ENCODE results near the gene LRCH4. TPM values are rescaled to one million over a fixed set of nuclear protein-coding genes. Genes with fewer than 3 reads are reported as not detected.

LRCH4 gene
- total and polyA plus RNA-seq, 4 donors, result 38.1 to 109 (median 92.2) TPM

- no peak overlapping the region for H3K9ac ChIP-seq (ENCODE audit: insufficient read depth in 1 of 2, low read length in 2 of 2)
- ATAC-seq (ENCODE audit: insufficient read depth, low FRiP score), result no peak
- H3K9me3 ChIP-seq (ENCODE audit: control insufficient read depth in 4 of 4, insufficient read depth in 3 of 4, low read length in 3 of 4), result no peaks in the 10 kb centered on the region
- H3K36me3 ChIP-seq (ENCODE audit: control insufficient read depth in 4 of 4, insufficient read depth in 4 of 4, low read length in 4 of 4), result peaks cover 0 to 59% (median 18%) of the 10 kb centered on the region in 4 donors
- H3K4me3 ChIP-seq, result no peak overlapping the region
- no peak for DNase-seq
- peaks cover 0 to 19% (median 12%) of the 10 kb centered on the region in 5 donors for H3K4me1 ChIP-seq (ENCODE audit: control insufficient read depth in 5 of 5, insufficient read depth in 5 of 5, low read length in 5 of 5)
- H3K27ac ChIP-seq (ENCODE audit: low read depth in 1 of 2, low read length in 1 of 2), result no peak overlapping the region
- TF ChIP-seq, protein P1, sequence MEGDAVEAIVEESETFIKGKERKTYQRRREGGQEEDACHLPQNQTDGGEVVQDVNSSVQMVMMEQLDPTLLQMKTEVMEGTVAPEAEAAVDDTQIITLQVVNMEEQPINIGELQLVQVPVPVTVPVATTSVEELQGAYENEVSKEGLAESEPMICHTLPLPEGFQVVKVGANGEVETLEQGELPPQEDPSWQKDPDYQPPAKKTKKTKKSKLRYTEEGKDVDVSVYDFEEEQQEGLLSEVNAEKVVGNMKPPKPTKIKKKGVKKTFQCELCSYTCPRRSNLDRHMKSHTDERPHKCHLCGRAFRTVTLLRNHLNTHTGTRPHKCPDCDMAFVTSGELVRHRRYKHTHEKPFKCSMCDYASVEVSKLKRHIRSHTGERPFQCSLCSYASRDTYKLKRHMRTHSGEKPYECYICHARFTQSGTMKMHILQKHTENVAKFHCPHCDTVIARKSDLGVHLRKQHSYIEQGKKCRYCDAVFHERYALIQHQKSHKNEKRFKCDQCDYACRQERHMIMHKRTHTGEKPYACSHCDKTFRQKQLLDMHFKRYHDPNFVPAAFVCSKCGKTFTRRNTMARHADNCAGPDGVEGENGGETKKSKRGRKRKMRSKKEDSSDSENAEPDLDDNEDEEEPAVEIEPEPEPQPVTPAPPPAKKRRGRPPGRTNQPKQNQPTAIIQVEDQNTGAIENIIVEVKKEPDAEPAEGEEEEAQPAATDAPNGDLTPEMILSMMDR (IDR thresholded peaks at IDR 0.05; ENCODE audit: control extremely low read depth, extremely low read depth), result no peak
- H3K27me3 ChIP-seq (ENCODE audit: control insufficient read depth in 3 of 3, insufficient read depth in 3 of 3, low read length in 2 of 3), result no peaks in the 10 kb centered on the region
- 94 to 95% methylated on average over 28 to 30 of the region's 30 CpGs for WGBS, 2 donors
Observed at GRCh38 chr7:100572949-100573675, 12.8 kb downstream of the LRCH4 start.

DNA sequence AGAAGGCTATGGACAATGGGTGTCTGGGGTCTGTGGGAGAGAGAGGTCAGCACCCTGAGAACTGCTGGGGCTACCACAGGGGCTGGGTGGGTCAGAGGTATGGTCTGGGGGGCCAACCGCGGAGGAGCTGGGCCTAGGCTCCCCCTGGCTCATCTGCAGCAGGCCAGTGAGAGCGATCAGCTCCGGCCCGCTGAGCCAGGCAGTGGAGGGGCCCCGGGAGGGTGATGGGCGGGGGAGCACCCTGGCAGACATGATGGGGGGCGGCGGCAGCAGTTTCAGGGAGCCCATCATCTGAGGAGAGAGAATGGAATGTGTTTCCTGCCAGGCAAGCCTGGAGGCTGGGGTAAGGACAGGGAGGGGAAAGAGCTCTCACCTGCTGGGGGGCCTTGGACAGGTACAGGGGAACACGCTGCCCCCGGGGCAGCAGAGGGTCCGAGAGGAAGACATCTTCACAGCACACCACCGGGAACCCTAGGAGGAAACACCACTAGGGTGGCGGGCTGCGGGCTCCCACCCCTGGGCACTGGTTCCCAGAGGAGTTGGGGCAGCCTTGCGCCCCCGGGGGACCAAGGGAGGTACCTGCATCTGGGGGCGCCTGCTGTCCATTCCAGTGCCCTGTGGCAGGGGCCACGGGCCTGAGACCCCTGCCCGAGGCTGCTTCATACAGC is 13.5 kb downstream of the LRCH4 start:
- TF ChIP-seq, protein P1 (IDR thresholded peaks at IDR 0.05; ENCODE audit: control extremely low read depth, extremely low read depth), result no peak
- Histone ChIP-seq H3K4me3 (no peak overlapping the region), H3K4me1 (ENCODE audit: control insufficient read depth in 5 of 5, insufficient read depth in 5 of 5, low read length in 5 of 5) (peaks cover 0 to 19% (median 12%) of the 10 kb centered on the region in 5 donors), H3K9me3 (ENCODE audit: control insufficient read depth in 4 of 4, insufficient read depth in 3 of 4, low read length in 3 of 4) (no peaks in the 10 kb centered on the region), H3K9ac (ENCODE audit: insufficient read depth in 1 of 2, low read length in 2 of 2) (no peak overlapping the region), H3K36me3 (ENCODE audit: control insufficient read depth in 4 of 4, insufficient read depth in 4 of 4, low read length in 4 of 4) (peaks cover 0 to 52% (median 15%) of the 10 kb centered on the region in 4 donors), H3K27me3 (ENCODE audit: control insufficient read depth in 3 of 3, insufficient read depth in 3 of 3, low read length in 2 of 3) (no peaks in the 10 kb centered on the region), H3K27ac (ENCODE audit: low read depth in 1 of 2, low read length in 1 of 2) (no peak overlapping the region)
- ATAC-seq (ENCODE audit: insufficient read depth, low FRiP score) (no peak), DNase-seq (peak in 1 of 3 donors; percentile 32)
- WGBS, 2 donors, result 87 to 89% methylated on average over 20 of the region's 20 CpGs

- ATAC-seq (ENCODE audit: insufficient read depth, low FRiP score), result no peak
- H3K36me3 ChIP-seq (ENCODE audit: control insufficient read depth in 4 of 4, insufficient read depth in 4 of 4, low read length in 4 of 4), result peaks cover 0 to 45% (median 13%) of the 10 kb centered on the region in 4 donors
- peak in 1 of 3 donors; percentile 32 for DNase-seq
Observed at GRCh38 chr7:100571829-100572116, 14.2 kb downstream of the LRCH4 start.

More at GRCh38 chr7:100571829-100572116, 14.2 kb downstream of the LRCH4 start:
- TF ChIP-seq, protein P1 (IDR thresholded peaks at IDR 0.05; ENCODE audit: control extremely low read depth, extremely low read depth), result no peak
- Histone ChIP-seq H3K9me3 (ENCODE audit: control insufficient read depth in 4 of 4, insufficient read depth in 3 of 4, low read length in 3 of 4) (no peaks in the 10 kb centered on the region), H3K9ac (ENCODE audit: insufficient read depth in 1 of 2, low read length in 2 of 2) (no peak overlapping the region), H3K27me3 (ENCODE audit: control insufficient read depth in 3 of 3, insufficient read depth in 3 of 3, low read length in 2 of 3) (no peaks in the 10 kb centered on the region), H3K4me1 (ENCODE audit: control insufficient read depth in 5 of 5, insufficient read depth in 5 of 5, low read length in 5 of 5) (peaks cover 0 to 19% (median 12%) of the 10 kb centered on the region in 5 donors), H3K4me3 (no peak overlapping the region), H3K27ac (ENCODE audit: low read depth in 1 of 2, low read length in 1 of 2) (no peak overlapping the region)
- 96 to 97% methylated on average over 2 of the region's 2 CpGs for WGBS, 2 donors
